Neural cell (in vitro differentiated cells): ENCODE data around the gene CNNM2. TPM values are rescaled to one million over a fixed set of nuclear protein-coding genes. Genes with fewer than 3 reads are reported as not detected.

Source experiments
- H2AFZ ChIP-seq: fragments of 200-600, 300-800 bp; sonication (generic), shearing (Covaris generic); 2 replicates; pipeline ENCODE4 v1.6.0; 2014; ENCODE audit warnings: low read depth, mild to moderate bottlenecking, antibody characterized with exemption, low read length, moderate library complexity
- H3F3A ChIP-seq: fragments of 200-600 bp; shearing (Covaris generic); 2 replicates; pipeline ENCODE4 v1.6.1; 2016; ENCODE audit warnings: mild to moderate bottlenecking, moderate library complexity, mixed read lengths, antibody characterized with exemption, low read length; ENCODE audit not compliant: insufficient read depth, poor library complexity, severe bottlenecking
- H3K27ac ChIP-seq: fragments of 200-600, 300-800 bp; sonication (generic), shearing (Covaris generic); 2 replicates; pipeline ENCODE4 v1.5.1; 2014; ENCODE audit warnings: mild to moderate bottlenecking, low read length, moderate library complexity
- H3K27me3 ChIP-seq: fragments of 300-800, 200-600 bp; sonication (generic), shearing (Covaris generic); 2 replicates; pipeline ENCODE4 v1.6.0; 2014; ENCODE audit warnings: mild to moderate bottlenecking, low read depth, low read length, moderate library complexity; ENCODE audit not compliant: insufficient read depth
- H3K36me3 ChIP-seq: fragments of 300-800, 200-600 bp; sonication (generic), shearing (Covaris generic); 2 replicates; pipeline ENCODE4 v1.5.1; 2014; ENCODE audit warnings: mild to moderate bottlenecking, antibody characterized with exemption, low read length, moderate library complexity; ENCODE audit not compliant: insufficient read depth
- H3K4me2 ChIP-seq: fragments of 300-800, 200-600 bp; sonication (generic), shearing (Covaris generic); 2 replicates; pipeline ENCODE4 v1.6.0; 2014; ENCODE audit warnings: mild to moderate bottlenecking, low read length
- H3K4me3 ChIP-seq: fragments of 300-800, 200-600 bp; sonication (generic), shearing (Covaris generic); 2 replicates; pipeline ENCODE4 v1.5.1; 2014; ENCODE audit warnings: mild to moderate bottlenecking, low read length, moderate library complexity
- H3K79me2 ChIP-seq: fragments of 200-600 bp; shearing (Covaris generic); replicated peaks from 2 replicates; pipeline ENCODE4 v1.6.0; 2014; ENCODE audit warnings: mild to moderate bottlenecking, low read length, moderate library complexity; ENCODE audit not compliant: insufficient read depth
- H3K9ac ChIP-seq: fragments of 300-800, 200-600 bp; sonication (generic), shearing (Covaris generic); 2 replicates; pipeline ENCODE4 v1.6.1; 2016; ENCODE audit warnings: mild to moderate bottlenecking, low read length, mixed read lengths
- H3K9me2 ChIP-seq: fragments of 200-600 bp; shearing (Covaris generic); 2 replicates; pipeline ENCODE4 v1.6.1; 2016; ENCODE audit warnings: mild to moderate bottlenecking, low read length, mixed read lengths; ENCODE audit not compliant: insufficient read depth
- H3K9me3 ChIP-seq: fragments of 200-600, 300-800 bp; sonication (generic), shearing (Covaris generic); 2 replicates; pipeline ENCODE4 v1.6.1; 2016; ENCODE audit warnings: mild to moderate bottlenecking, mixed run types, low read length, moderate library complexity, mixed read lengths
- H4K20me1 ChIP-seq: fragments of 200-600 bp; shearing (Covaris generic); 2 replicates; pipeline ENCODE4 v1.6.1; 2016; ENCODE audit warnings: mild to moderate bottlenecking, mixed run types; ENCODE audit not compliant: insufficient read depth
- CTCF ChIP-seq: fragments of 450-650 bp; IDR thresholded peaks from 2 replicates; pipeline ENCODE4 v1.5.1; 2014; ENCODE audit warnings: antibody characterized with exemption, mild to moderate bottlenecking, moderate library complexity; ENCODE audit not compliant: poor library complexity, severe bottlenecking
- EP300 ChIP-seq: fragments of 450-650 bp; conservative IDR thresholded peaks from 2 replicates; pipeline ENCODE4 v1.6.1; 2014; ENCODE audit warnings: antibody characterized with exemption, mild to moderate bottlenecking, moderate library complexity; ENCODE audit not compliant: poor library complexity, severe bottlenecking
- EZH2 ChIP-seq: fragments of 200-600, 300-800 bp; shearing (Covaris generic), sonication (generic); IDR thresholded peaks from 2 replicates; pipeline ENCODE4 v1.6.1; 2014; ENCODE audit warnings: antibody characterized with exemption, low read length, borderline replicate concordance, mild to moderate bottlenecking; ENCODE audit not compliant: insufficient read depth, poor library complexity, severe bottlenecking
- MXI1 ChIP-seq: fragments of 450-650 bp; conservative IDR thresholded peaks from 2 replicates; pipeline ENCODE4 v1.6.1; 2014; ENCODE audit warnings: antibody characterized with exemption, mild to moderate bottlenecking; ENCODE audit not compliant: poor library complexity, severe bottlenecking
- POLR2AphosphoS5 ChIP-seq: IDR thresholded peaks from 2 replicates; pipeline ENCODE4 v1.6.1; 2012
- RAD21 ChIP-seq: fragments of 450-650 bp; conservative IDR thresholded peaks from 2 replicates; pipeline ENCODE4 v1.6.1; 2014; ENCODE audit warnings: antibody characterized with exemption, mild to moderate bottlenecking, moderate library complexity
- REST ChIP-seq: IDR thresholded peaks from 2 replicates; pipeline ENCODE4 v1.6.1; 2012; ENCODE audit warnings: borderline replicate concordance
- SMC3 ChIP-seq: fragments of 450-650 bp; conservative IDR thresholded peaks from 2 replicates; pipeline ENCODE4 v1.6.1; 2014; ENCODE audit warnings: antibody characterized with exemption, mild to moderate bottlenecking, moderate library complexity; ENCODE audit not compliant: poor library complexity
- TAF1 ChIP-seq: IDR thresholded peaks from 2 replicates; pipeline ENCODE4 v1.6.1; 2012; ENCODE audit warnings: low read depth
- polyA plus RNA-seq: library from polyadenylated mRNA; depleted of rRNA; stranded (reverse); fragments of >200 nt; gene quantifications from 2 replicates; pipeline ENCODE4 v1.2.3, GENCODE V29; 2014

Gene CNNM2
- polyA plus RNA-seq, 1 donor from 2014 or later, result 5.0 TPM

- Histone ChIP-seq H3K79me2 (no peaks in the 10 kb centered on the region), H3K36me3 (no peaks in the 10 kb centered on the region), H4K20me1 (no peaks in the 10 kb centered on the region), H3K27ac (no peak overlapping the region), H3K27me3 (no peaks in the 10 kb centered on the region), H2AFZ (no peak overlapping the region), H3K4me3 (no peak overlapping the region), H3K9ac (no peak overlapping the region), H3K9me2 (no peaks in the 10 kb centered on the region), H3F3A (no peaks in the 10 kb centered on the region), H3K9me3 (no peaks in the 10 kb centered on the region), H3K4me2 (no peak overlapping the region)
- TF ChIP-seq REST (no peak), POLR2AphosphoS5 (no peak), EZH2 (no peak)
These were observed 33.2 kb downstream of the CNNM2 start for GRCh38 chr10:102951316-102951715.

GRCh38 chr10:102959360-102959759 lies 41.3 kb downstream of the CNNM2 start:
- Histone ChIP-seq H3F3A (no peaks in the 10 kb centered on the region), H3K36me3 (no peaks in the 10 kb centered on the region), H3K9me2 (no peaks in the 10 kb centered on the region), H3K79me2 (no peaks in the 10 kb centered on the region), H3K27ac (no peak overlapping the region), H3K4me2 (no peak overlapping the region), H3K9ac (no peak overlapping the region), H3K27me3 (no peaks in the 10 kb centered on the region), H3K9me3 (no peaks in the 10 kb centered on the region), H2AFZ (no peak overlapping the region), H4K20me1 (no peaks in the 10 kb centered on the region), H3K4me3 (no peak overlapping the region)
- TF ChIP-seq SMC3 (no peak), EZH2 (no peak), CTCF (no peak), RAD21 (no peak), MXI1 (no peak), TAF1 (no peak), EP300 (no peak), POLR2AphosphoS5 (no peak), REST (no peak)
